Progenitor cell of endocrine pancreas (in vitro differentiated cells): ENCODE measurements around the gene MYO9A. TPM values are rescaled to one million over a fixed set of nuclear protein-coding genes. Genes with fewer than 3 reads are reported as not detected.

ENCODE experiments used
- DNase-seq: peaks from one replicate; pipeline ENCODE4 v3.0.0; 2021; ENCODE audit warnings: low spot score; ENCODE audit not compliant: unreplicated experiment
- H3K27ac Mint-ChIP-seq: 2 replicates; pipeline ENCODE4 v1.8.0; 2021; ENCODE audit warnings: mild to moderate bottlenecking, moderate library complexity, mixed read lengths
- H3K27me3 Mint-ChIP-seq: 2 replicates; pipeline ENCODE4 v1.8.0; 2021; ENCODE audit warnings: mixed read lengths
- H3K36me3 Mint-ChIP-seq: 2 replicates; pipeline ENCODE4 v1.8.0; 2022; ENCODE audit warnings: mixed read lengths; ENCODE audit not compliant: insufficient read depth
- H3K4me1 Mint-ChIP-seq: 2 replicates; pipeline ENCODE4 v1.8.0; 2021; ENCODE audit warnings: low read depth, mixed read lengths
- H3K4me3 Mint-ChIP-seq: 2 replicates; pipeline ENCODE4 v1.8.0; 2021; ENCODE audit warnings: low read depth, mild to moderate bottlenecking, moderate library complexity, mixed read lengths
- H3K9me3 Mint-ChIP-seq: 2 replicates; pipeline ENCODE4 v1.8.0; 2021; ENCODE audit warnings: low read depth, mixed read lengths
- total RNA-seq: library from RNA; stranded (reverse); gene quantifications from 2 replicates; pipeline ENCODE4 v1.2.1, GENCODE V29; 2021
- TF ChIP-seq, protein P1 (sequence below): fragments of 200-600 bp; sonication (generic); IDR thresholded peaks from one replicate; pipeline ENCODE4 v1.5.0; 2021; ENCODE audit warnings: antibody characterized with exemption, mild to moderate bottlenecking; ENCODE audit not compliant: unreplicated experiment

The MYO9A gene
- total RNA-seq, 1 donor from 2014 or later = 32.0 TPM

DNA sequence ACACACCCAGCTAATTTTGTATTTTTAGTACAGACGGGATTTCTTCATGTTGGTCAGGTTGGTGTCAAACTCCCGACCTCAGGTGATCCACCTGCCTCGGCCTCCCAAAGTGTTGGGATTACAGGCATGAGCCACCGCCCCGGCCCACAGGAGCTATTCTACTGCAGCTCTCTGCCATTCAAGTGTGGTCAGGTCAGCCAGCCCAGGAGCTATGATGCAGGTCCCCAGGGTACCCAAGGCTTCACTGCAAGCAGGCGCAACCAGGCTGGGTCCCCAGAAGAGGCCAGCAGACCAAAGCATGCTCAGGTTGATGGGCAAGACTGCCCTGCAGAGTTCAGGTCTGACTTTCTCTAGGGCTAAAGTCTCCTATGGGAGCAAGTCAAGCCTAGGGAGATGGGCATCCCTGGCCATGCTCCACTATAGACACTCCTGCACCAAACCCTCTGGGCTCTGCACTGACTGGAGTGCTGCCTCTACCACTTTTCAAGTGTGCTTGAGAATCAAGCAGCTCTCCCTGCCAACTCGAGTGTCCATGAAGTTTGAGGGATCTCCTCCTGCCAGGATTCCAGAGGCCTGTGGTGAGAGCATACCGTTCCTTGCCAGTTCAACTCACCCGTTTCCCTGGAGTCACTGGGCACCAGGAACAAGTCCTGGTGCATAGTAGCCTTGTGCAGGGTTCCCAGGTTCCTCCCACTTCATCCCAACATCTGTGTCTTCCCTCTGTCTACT is 30.9 kb downstream of the MYO9A start:
- H3K4me1 Mint-ChIP-seq = no peaks in the 10 kb centered on the region
- no peak overlapping the region for H3K27ac Mint-ChIP-seq
- DNase-seq = no peak
- peaks cover 5% of the 10 kb centered on the region for H3K36me3 Mint-ChIP-seq
- no peaks in the 10 kb centered on the region for H3K27me3 Mint-ChIP-seq
- TF ChIP-seq, protein P1, sequence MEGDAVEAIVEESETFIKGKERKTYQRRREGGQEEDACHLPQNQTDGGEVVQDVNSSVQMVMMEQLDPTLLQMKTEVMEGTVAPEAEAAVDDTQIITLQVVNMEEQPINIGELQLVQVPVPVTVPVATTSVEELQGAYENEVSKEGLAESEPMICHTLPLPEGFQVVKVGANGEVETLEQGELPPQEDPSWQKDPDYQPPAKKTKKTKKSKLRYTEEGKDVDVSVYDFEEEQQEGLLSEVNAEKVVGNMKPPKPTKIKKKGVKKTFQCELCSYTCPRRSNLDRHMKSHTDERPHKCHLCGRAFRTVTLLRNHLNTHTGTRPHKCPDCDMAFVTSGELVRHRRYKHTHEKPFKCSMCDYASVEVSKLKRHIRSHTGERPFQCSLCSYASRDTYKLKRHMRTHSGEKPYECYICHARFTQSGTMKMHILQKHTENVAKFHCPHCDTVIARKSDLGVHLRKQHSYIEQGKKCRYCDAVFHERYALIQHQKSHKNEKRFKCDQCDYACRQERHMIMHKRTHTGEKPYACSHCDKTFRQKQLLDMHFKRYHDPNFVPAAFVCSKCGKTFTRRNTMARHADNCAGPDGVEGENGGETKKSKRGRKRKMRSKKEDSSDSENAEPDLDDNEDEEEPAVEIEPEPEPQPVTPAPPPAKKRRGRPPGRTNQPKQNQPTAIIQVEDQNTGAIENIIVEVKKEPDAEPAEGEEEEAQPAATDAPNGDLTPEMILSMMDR = no peak
- H3K9me3 Mint-ChIP-seq = peaks cover 14% of the 10 kb centered on the region
- H3K4me3 Mint-ChIP-seq = no peak overlapping the region

DNA sequence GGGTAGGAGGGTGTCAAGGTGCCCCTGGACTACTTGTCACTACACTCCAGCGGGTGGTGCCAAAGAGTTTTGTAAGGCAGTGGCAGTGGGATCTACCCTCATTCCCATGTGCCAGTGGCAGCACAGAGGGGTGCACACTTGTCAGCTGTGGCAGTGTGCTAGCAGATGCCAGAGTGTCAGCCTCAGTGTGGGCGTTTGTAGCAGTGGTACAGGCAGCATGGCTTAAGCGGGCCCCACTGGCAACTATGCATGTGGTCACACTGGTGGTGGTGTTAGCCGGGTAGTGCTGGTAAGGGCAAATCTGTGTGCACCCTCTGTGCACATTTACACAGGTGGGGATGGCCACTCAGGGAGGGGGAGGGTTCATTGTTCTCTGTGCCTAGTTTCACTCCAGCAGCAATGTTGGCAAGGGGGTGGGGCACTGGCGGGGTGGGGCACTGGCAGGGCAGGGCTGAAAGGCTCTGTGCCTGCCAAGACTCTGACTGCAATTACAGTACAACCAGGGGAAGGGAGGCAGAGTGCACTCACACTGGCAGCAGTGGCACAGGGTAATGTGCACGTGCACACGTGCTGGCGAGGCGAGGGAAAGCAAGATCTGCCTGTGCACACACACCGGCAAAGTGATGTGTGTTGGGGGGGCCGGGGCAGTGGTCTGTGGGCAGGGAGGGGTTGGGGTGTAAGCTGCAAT is 31.8 kb downstream of the MYO9A start:
- no peaks in the 10 kb centered on the region for H3K4me1 Mint-ChIP-seq
- no peak overlapping the region for H3K27ac Mint-ChIP-seq
- H3K27me3 Mint-ChIP-seq = no peaks in the 10 kb centered on the region
- peaks cover 5% of the 10 kb centered on the region for H3K36me3 Mint-ChIP-seq
- peaks cover 14% of the 10 kb centered on the region for H3K9me3 Mint-ChIP-seq
- DNase-seq = no peak
- TF ChIP-seq, protein P1 = no peak
- no peak overlapping the region for H3K4me3 Mint-ChIP-seq

- Mint-ChIP-seq H3K27ac (no peak overlapping the region), H3K4me1 (no peaks in the 10 kb centered on the region), H3K4me3 (no peak overlapping the region), H3K27me3 (no peaks in the 10 kb centered on the region), H3K36me3 (peaks cover 5% of the 10 kb centered on the region), H3K9me3 (peaks cover 14% of the 10 kb centered on the region)
- TF ChIP-seq, protein P1 = no peak
- DNase-seq = no peak
Observed at GRCh38 chr15:72082176-72082575, 35.8 kb downstream of the MYO9A start.

DNA sequence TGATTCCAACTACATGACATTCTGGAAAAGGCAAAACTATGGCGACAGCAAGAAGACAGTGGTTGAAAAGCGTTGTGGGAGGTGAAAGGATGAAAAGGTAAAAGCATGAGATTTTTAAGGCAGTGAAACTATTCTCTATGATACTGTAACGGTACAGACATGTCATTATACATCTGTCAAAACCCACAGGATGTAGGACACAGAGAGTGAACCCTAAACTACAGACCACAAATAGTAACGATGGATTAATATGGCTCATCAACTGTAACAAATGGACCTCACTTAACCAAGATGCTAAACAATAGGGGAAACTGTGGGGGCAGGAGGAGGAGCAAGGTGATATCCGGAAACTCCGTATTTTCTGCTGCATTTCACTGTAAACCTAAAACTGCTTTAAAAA is 39.1 kb downstream of the MYO9A start:
- DNase-seq = no peak
- TF ChIP-seq, protein P1 = no peak
- no peaks in the 10 kb centered on the region for H3K27me3 Mint-ChIP-seq
- H3K9me3 Mint-ChIP-seq = peaks cover 6% of the 10 kb centered on the region
- H3K27ac Mint-ChIP-seq = no peak overlapping the region
- no peaks in the 10 kb centered on the region for H3K36me3 Mint-ChIP-seq
- H3K4me3 Mint-ChIP-seq = no peak overlapping the region
- H3K4me1 Mint-ChIP-seq = no peaks in the 10 kb centered on the region

- Mint-ChIP-seq H3K27ac (no peak overlapping the region), H3K36me3 (no peaks in the 10 kb centered on the region), H3K27me3 (no peaks in the 10 kb centered on the region), H3K9me3 (no peaks in the 10 kb centered on the region), H3K4me3 (no peak overlapping the region), H3K4me1 (no peaks in the 10 kb centered on the region)
- TF ChIP-seq, protein P1 = no peak
- no peak for DNase-seq
Observed at GRCh38 chr15:72077950-72078349, 40.0 kb downstream of the MYO9A start.
